SK-N-MC (cell line): ENCODE data around the gene COL4A1.

ENCODE experiments used
- DNase-seq: peaks from one replicate; pipeline ENCODE4 v3.0.0-alpha.2; 2011; ENCODE audit warnings: low read depth, low spot score
- H3K27ac ChIP-seq: fragments of 200-600 bp; sonication (generic); 2 replicates; pipeline ENCODE4 v1.5.1; 2016; ENCODE audit warnings: mixed run types
- H3K36me3 ChIP-seq: fragments of 200-600 bp; sonication (generic); 2 replicates; pipeline ENCODE4 v1.6.1; 2017; ENCODE audit warnings: antibody characterized with exemption, low read length, mixed read lengths; ENCODE audit not compliant: insufficient read depth
- H3K4me3 ChIP-seq: fragments of 200-600 bp; sonication (generic); 2 replicates; pipeline ENCODE4 v1.5.1; 2016
- H3K9ac ChIP-seq: fragments of 200-600 bp; sonication (generic); 2 replicates; pipeline ENCODE4 v1.8.0; 2017; ENCODE audit warnings: mixed run types, mixed read lengths; ENCODE audit not compliant: insufficient read length
- H3K9me3 ChIP-seq: fragments of 200-600 bp; sonication (generic); 2 replicates; pipeline ENCODE4 v1.6.1; 2017; ENCODE audit warnings: low read depth, mild to moderate bottlenecking, antibody characterized with exemption, low read length, moderate library complexity, mixed read lengths
- EZH2 ChIP-seq: fragments of 200-600 bp; sonication (generic); IDR thresholded peaks from one replicate; pipeline ENCODE4 v1.6.1; 2017; ENCODE audit warnings: antibody characterized with exemption
- FOXP2 ChIP-seq: optimal IDR thresholded peaks from 2 replicates; pipeline ENCODE3; 2011; ENCODE audit warnings: mild to moderate bottlenecking, moderate library complexity; ENCODE audit not compliant: insufficient read depth; ENCODE audit errors: extremely low read length, control extremely low read depth
- POLR2AphosphoS5 ChIP-seq: IDR thresholded peaks from 2 replicates; pipeline ENCODE4 v1.6.1; 2012; ENCODE audit warnings: mild to moderate bottlenecking, low read depth, low read length, borderline replicate concordance

Gene COL4A1

GRCh38 chr13:110183910-110184309 is 123.0 kb downstream of the COL4A1 start:
- H3K4me3 ChIP-seq: no peak overlapping the region
- H3K9ac ChIP-seq: no peak overlapping the region
- H3K27ac ChIP-seq: no peak overlapping the region
- H3K36me3 ChIP-seq: peaks cover 8% of the 10 kb centered on the region; the same call in 1 of the 2 replicates
- no peaks in the 10 kb centered on the region for H3K9me3 ChIP-seq
- DNase-seq: no peak
- no peak for TF ChIP-seq EZH2
- TF ChIP-seq POLR2AphosphoS5: no peak
- no peak for TF ChIP-seq FOXP2

GRCh38 chr13:110182461-110182860 is 124.5 kb downstream of the COL4A1 start:
- Histone ChIP-seq H3K9me3 (no peaks in the 10 kb centered on the region), H3K27ac (no peak overlapping the region), H3K9ac (no peak overlapping the region), H3K4me3 (no peak overlapping the region), H3K36me3 (peaks cover 15% of the 10 kb centered on the region; the same call in 1 of the 2 replicates)
- TF ChIP-seq EZH2 (no peak), FOXP2 (no peak), POLR2AphosphoS5 (no peak)
- DNase-seq: no peak

- Histone ChIP-seq H3K27ac (no peak overlapping the region), H3K9me3 (no peaks in the 10 kb centered on the region), H3K4me3 (no peak overlapping the region), H3K36me3 (peaks cover 15% of the 10 kb centered on the region; the same call in 1 of the 2 replicates), H3K9ac (no peak overlapping the region)
- DNase-seq: no peak
- TF ChIP-seq EZH2: no peak
- TF ChIP-seq FOXP2: no peak
Measured at GRCh38 chr13:110182003-110182402, 125.0 kb downstream of the COL4A1 start.

GRCh38 chr13:110179857-110180147 is 127.2 kb downstream of the COL4A1 start:
- no peaks in the 10 kb centered on the region for H3K9me3 ChIP-seq
- no peak overlapping the region for H3K27ac ChIP-seq
- no peak for DNase-seq
- no peak overlapping the region for H3K9ac ChIP-seq
- TF ChIP-seq EZH2 (no peak), FOXP2 (no peak), POLR2AphosphoS5 (no peak)
- no peak overlapping the region for H3K4me3 ChIP-seq
- peaks cover 29% of the 10 kb centered on the region; the same call in 1 of the 2 replicates for H3K36me3 ChIP-seq

- Histone ChIP-seq H3K27ac (no peak overlapping the region), H3K9me3 (no peaks in the 10 kb centered on the region), H3K4me3 (no peak overlapping the region), H3K36me3 (peaks cover 33% of the 10 kb centered on the region; the same call in 1 of the 2 replicates), H3K9ac (no peak overlapping the region)
- no peak for TF ChIP-seq EZH2
- TF ChIP-seq FOXP2: no peak
- TF ChIP-seq POLR2AphosphoS5: no peak
- DNase-seq: no peak
Measured at GRCh38 chr13:110179116-110179856, 127.7 kb downstream of the COL4A1 start.

- no peak overlapping the region for H3K27ac ChIP-seq
- no peaks in the 10 kb centered on the region for H3K9me3 ChIP-seq
- DNase-seq: no peak
- no peak overlapping the region for H3K4me3 ChIP-seq
- no peak overlapping the region for H3K9ac ChIP-seq
- peaks cover 47% of the 10 kb centered on the region for H3K36me3 ChIP-seq
- no peak for TF ChIP-seq POLR2AphosphoS5
- TF ChIP-seq EZH2: no peak
- TF ChIP-seq FOXP2: no peak
Measured at GRCh38 chr13:110177790-110178189, 129.2 kb downstream of the COL4A1 start.

- DNase-seq: no peak
- Histone ChIP-seq H3K4me3 (no peak overlapping the region), H3K9ac (no peak overlapping the region), H3K36me3 (peaks cover 56% of the 10 kb centered on the region), H3K27ac (no peak overlapping the region), H3K9me3 (no peaks in the 10 kb centered on the region)
- TF ChIP-seq EZH2 (no peak), FOXP2 (no peak)
Measured at GRCh38 chr13:110176431-110176830, 130.5 kb downstream of the COL4A1 start.

GRCh38 chr13:110173247-110173818 is 133.6 kb downstream of the COL4A1 start:
- DNase-seq: no peak
- peaks cover 56% of the 10 kb centered on the region for H3K36me3 ChIP-seq
- no peak for TF ChIP-seq FOXP2
- TF ChIP-seq POLR2AphosphoS5: no peak
- no peak for TF ChIP-seq EZH2
- H3K9me3 ChIP-seq: no peaks in the 10 kb centered on the region
- no peak overlapping the region for H3K9ac ChIP-seq
- no peak overlapping the region for H3K4me3 ChIP-seq
- no peak overlapping the region for H3K27ac ChIP-seq

GRCh38 chr13:110170882-110171281 is 136.1 kb downstream of the COL4A1 start:
- TF ChIP-seq FOXP2: no peak
- TF ChIP-seq EZH2: no peak
- no peak for TF ChIP-seq POLR2AphosphoS5
- Histone ChIP-seq H3K36me3 (peaks cover 42% of the 10 kb centered on the region), H3K9ac (no peak overlapping the region), H3K9me3 (no peaks in the 10 kb centered on the region), H3K4me3 (no peak overlapping the region), H3K27ac (no peak overlapping the region)
- DNase-seq: no peak
